Prostate gland (tissue), 2 donors: ENCODE measurements around the gene GRK1. TPM values are rescaled to one million over a fixed set of nuclear protein-coding genes. Genes with fewer than 3 reads are reported as not detected.

Source experiments
- DNase-seq: peaks from one replicate; pipeline ENCODE4 v3.0.0-alpha.2; 2019; ENCODE audit warnings: low spot score
- H3K27ac ChIP-seq, 2 donors: fragments of 200-600 bp; sonication (generic); 2 replicates each; pipeline ENCODE4 v1.5.1; 2017 to 2019
- H3K27me3 ChIP-seq: fragments of 200-600 bp; sonication (generic); replicated peaks from 2 replicates; pipeline ENCODE4 v1.5.1; 2019; ENCODE audit not compliant: insufficient read depth
- H3K36me3 ChIP-seq, 2 donors: fragments of 200-600 bp; sonication (generic); 1 replicate in 1 of 2; 2 replicates in 1 of 2; pipeline versions ENCODE4 v1.5.1 to v1.8.1; 2017 to 2019
- H3K4me1 ChIP-seq: fragments of 200-600 bp; sonication (generic); replicated peaks from 2 replicates; pipeline ENCODE4 v1.5.1; 2019
- H3K4me3 ChIP-seq, 2 donors: fragments of 200-600 bp; sonication (generic); 2 replicates each; pipeline ENCODE4 v1.5.1; 2017 to 2019
- H3K9me3 ChIP-seq: fragments of 200-600 bp; sonication (generic); 2 replicates; pipeline ENCODE4 v1.5.1; 2017
- CTCF ChIP-seq, 4 experiments: fragments of 200-600 bp in 2 of 4; fragments of 450-650 bp in 2 of 4; sonication (generic) in 2 of 4; IDR thresholded peaks; 1 replicate in 3 of 4; 2 replicates in 1 of 4; pipeline ENCODE4 v1.5.1; 2016 to 2019; ENCODE audit warnings: antibody characterized with exemption in 4 of 4, mild to moderate bottlenecking in 2 of 4, moderate library complexity in 2 of 4
- POLR2A ChIP-seq: fragments of 450-650 bp; IDR thresholded peaks from one replicate; pipeline ENCODE4 v1.6.1; 2016; ENCODE audit warnings: antibody characterized with exemption, mild to moderate bottlenecking
- POLR2AphosphoS5 ChIP-seq: sonication (generic); formaldehyde crosslinking; IDR thresholded peaks from one replicate; pipeline ENCODE4 v1.6.1; 2017; ENCODE audit warnings: antibody characterized with exemption
- WGBS: methylation state at CpG from one replicate; pipeline ENCODE4 v1.1.5; 2018; 5-methylcytosine and 5-hydroxymethylcytosine counted together
- intact Hi-C: fragments of 100-400 bp; cut with DNase I; formaldehyde crosslinking; loops from one replicate; pipeline ENCODE4 v1.14.2; 2022
- total RNA-seq, 2 donors: library from RNA; depleted of rRNA; stranded (reverse); fragments of >200 nt; gene quantifications; one replicate each; pipeline ENCODE4 v1.1.0, GENCODE V29; 2016

Gene GRK1
- total RNA-seq, 2 donors from 2014 or later, result 0.23 TPM; not detected in 1

- peaks cover 6% of the 10 kb centered on the region for H3K27me3 ChIP-seq
- 71% methylated on average over 9 of the region's 9 CpGs for WGBS
- no peak overlapping the region for H3K4me3 ChIP-seq
- DNase-seq, result no peak
- H3K27ac ChIP-seq, result no peak overlapping the region
- no peaks in the 10 kb centered on the region for H3K9me3 ChIP-seq
- H3K36me3 ChIP-seq, result no peaks in the 10 kb centered on the region
- TF ChIP-seq CTCF (IDR thresholded peaks at IDR 0.05), result no peak
- TF ChIP-seq POLR2A, result no peak
- no peak for TF ChIP-seq POLR2AphosphoS5
- H3K4me1 ChIP-seq, result no peaks in the 10 kb centered on the region
- intact Hi-C loops, result no loop called here
Observed at GRCh38 chr13:113774177-113775107, 107.4 kb downstream of the GRK1 start.

DNA sequence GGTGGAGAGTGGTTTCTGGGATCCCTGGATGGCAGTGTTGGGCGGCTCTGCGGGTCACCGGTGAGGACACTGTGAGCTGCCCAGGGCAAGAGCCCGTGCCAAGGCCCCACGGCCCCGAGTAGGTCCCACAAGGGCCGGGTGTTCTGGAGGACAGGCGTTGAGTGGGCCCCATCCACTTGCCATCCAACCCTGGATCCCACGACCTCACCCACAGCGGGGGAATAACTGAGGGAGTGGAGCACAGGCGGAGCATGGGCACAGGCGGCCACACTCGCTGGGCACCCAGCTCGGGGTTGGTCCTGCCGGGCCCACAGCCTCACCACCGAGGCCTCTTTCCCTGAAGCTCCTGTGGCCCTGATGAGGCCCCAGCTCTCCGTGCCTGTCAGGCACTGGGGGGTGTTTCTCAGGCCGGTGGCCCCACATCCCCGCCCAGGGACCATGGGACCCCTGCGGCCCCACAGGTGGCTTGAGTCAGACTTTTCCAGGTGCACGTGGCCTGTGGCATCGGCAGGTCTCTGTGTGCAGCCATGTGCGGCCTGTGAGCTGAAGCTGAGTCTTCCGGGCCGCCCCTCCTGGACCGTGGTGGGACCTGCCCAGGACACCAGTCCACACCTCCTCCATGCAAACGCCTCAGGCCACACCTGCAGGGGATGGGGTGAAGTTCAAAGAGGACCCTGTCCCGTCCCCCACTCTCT is 108.6 kb downstream of the GRK1 start:
- no peak for DNase-seq
- H3K4me3 ChIP-seq, result no peak overlapping the region
- WGBS, result 96% methylated on average over 14 of the region's 28 CpGs
- H3K27ac ChIP-seq, result no peak overlapping the region
- no peaks in the 10 kb centered on the region for H3K9me3 ChIP-seq
- TF ChIP-seq POLR2AphosphoS5 (no peak), POLR2A (no peak), CTCF (IDR thresholded peaks at IDR 0.05) (no peak)
- no peaks in the 10 kb centered on the region for H3K36me3 ChIP-seq
- peaks cover 6% of the 10 kb centered on the region for H3K27me3 ChIP-seq
- H3K4me1 ChIP-seq, result no peaks in the 10 kb centered on the region
- intact Hi-C loops, result no loop called here

DNA sequence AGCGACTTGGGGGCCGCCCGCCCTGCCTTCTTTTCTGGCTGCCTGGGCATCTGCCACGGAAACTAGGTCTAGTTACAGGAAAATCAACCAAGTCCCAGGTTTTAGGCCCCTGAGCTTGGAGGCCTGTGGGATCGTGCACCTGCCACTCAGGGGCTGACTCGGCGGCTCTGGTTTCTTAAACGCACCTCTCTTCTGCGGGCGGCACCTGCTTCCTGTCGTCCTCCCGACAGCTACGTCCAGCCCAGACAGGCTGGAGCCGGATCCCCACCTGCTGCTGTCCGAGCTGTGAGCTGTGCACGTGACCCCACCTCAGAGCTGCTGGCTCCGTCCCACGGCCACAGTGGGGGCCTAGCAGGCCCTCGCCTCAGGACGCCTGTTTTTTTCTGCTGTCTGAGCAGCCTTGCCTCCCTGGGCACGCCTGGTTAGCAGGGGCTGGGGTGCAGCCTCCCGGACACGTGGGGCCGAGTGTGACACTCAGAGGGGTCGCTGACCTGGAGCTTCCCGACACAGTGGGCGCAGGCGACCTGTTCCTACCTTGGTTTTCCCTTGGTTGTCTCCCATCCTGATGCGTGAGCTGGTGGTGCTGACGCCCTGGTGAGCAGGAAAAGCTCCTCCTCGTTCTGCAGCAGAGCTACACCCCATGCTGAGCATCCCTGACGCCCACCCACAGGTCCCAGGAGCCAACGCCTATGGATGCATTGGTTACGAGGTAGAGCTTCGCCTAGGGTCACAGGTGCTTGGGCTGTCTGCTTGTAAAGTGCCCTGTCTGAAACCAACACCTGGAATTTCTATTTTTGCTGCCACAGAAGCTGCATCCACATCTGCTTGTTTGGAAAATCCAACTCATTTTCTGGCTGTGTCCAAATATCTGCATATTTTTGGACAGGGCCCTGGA is 109.5 kb downstream of the GRK1 start:
- intact Hi-C loops, result no loop called here
- Histone ChIP-seq H3K27me3 (peaks cover 6% of the 10 kb centered on the region), H3K4me1 (no peaks in the 10 kb centered on the region), H3K4me3 (no peak overlapping the region), H3K9me3 (no peaks in the 10 kb centered on the region), H3K36me3 (no peaks in the 10 kb centered on the region), H3K27ac (no peak overlapping the region)
- DNase-seq, result no peak
- 60% methylated on average over 32 of the region's 35 CpGs for WGBS
- TF ChIP-seq POLR2AphosphoS5, result no peak
- no peak for TF ChIP-seq POLR2A
- no peak for TF ChIP-seq CTCF (IDR thresholded peaks at IDR 0.05)

DNA sequence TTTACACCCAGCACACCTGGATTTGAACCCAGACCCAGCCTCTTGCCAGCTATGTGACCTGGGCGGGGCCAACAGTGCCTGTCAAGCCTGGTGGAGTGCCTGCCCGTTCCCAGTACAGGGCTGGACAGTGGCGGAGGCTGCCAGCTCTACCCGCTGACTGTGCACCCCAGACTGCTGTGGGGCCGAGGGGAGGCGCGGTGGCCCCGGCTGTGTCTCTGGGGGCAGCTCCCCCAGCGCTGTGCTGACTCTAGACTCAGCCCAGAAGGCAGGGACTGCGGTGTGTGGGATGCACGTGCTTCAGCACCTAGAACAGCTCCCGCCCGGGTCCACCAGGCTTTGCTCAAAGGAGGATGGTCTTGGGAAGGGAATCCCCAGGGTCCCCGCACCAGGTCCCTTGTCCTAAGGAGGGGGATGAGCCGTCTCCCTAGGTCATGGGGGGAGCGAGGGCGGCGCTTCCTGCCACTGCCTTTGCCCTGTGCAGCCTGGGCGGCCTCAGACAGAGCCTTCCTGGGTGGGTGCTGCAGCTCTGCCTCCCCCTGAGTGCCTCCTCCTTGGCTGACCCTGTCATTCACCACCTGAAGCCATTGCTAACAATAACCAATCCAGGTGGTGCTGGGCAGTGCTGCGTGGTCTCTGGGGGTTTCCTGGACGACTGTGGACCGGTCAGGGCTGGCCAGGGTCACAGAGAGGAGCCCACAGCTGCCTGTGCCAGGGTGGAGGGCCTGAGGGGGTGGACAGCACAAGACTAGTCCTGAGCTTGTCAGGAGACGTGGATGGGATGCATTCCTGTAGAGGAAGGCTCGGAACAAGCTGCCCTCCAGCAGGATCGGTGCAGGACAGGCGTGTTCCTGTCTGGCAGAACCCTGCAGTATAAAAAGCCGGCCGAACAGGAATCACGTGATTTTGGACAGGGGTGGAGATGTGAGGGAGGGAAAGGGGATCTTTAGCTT is 110.6 kb downstream of the GRK1 start:
- no peak overlapping the region for H3K27ac ChIP-seq
- intact Hi-C loops, result no loop called here
- no peak for DNase-seq
- no peaks in the 10 kb centered on the region for H3K4me1 ChIP-seq
- H3K36me3 ChIP-seq, result no peaks in the 10 kb centered on the region
- no peak for TF ChIP-seq POLR2A
- TF ChIP-seq CTCF (IDR thresholded peaks at IDR 0.05), result no peak
- TF ChIP-seq POLR2AphosphoS5, result no peak
- no peak overlapping the region for H3K4me3 ChIP-seq
- H3K9me3 ChIP-seq, result no peaks in the 10 kb centered on the region
- H3K27me3 ChIP-seq, result peaks cover 6% of the 10 kb centered on the region
- 34% methylated on average over 29 of the region's 29 CpGs for WGBS
